A673 (cell line): ENCODE data around the gene MUC20.

Experiments
- EZH2 ChIP-seq: fragments of 200-600 bp; sonication (generic); IDR thresholded peaks from 2 replicates; pipeline ENCODE4 v1.6.1; 2017; ENCODE audit warnings: borderline replicate concordance, low read depth, mild to moderate bottlenecking, mixed read lengths, antibody characterized with exemption, low read length; ENCODE audit not compliant: poor library complexity, severe bottlenecking
- TF ChIP-seq, protein P1 (sequence below): fragments of 300-800, 200-600 bp; sonication (generic); conservative IDR thresholded peaks from 2 replicates; pipeline ENCODE4 v1.5.1; 2017; ENCODE audit warnings: low read depth, mild to moderate bottlenecking, antibody characterized with exemption, low read length, moderate library complexity, mixed read lengths

DNA sequence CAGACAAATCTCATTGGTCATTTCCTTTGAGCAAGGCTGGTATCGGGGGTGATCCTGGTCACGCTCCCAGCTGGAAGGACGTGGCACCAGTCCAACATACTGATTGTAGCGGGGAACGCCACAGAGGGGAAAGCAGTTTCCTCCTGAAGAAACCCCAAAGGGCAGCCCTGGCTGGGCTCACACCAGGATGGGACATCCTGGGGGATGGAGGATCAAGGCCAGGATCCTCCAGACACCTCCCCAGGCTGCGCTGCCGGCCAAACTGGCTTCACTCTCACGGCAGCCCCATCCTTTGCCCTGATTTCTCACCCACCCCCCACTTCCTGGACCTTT, 36.6 kb downstream of the MUC20 start:
- no peak for TF ChIP-seq EZH2
- TF ChIP-seq, protein P1, sequence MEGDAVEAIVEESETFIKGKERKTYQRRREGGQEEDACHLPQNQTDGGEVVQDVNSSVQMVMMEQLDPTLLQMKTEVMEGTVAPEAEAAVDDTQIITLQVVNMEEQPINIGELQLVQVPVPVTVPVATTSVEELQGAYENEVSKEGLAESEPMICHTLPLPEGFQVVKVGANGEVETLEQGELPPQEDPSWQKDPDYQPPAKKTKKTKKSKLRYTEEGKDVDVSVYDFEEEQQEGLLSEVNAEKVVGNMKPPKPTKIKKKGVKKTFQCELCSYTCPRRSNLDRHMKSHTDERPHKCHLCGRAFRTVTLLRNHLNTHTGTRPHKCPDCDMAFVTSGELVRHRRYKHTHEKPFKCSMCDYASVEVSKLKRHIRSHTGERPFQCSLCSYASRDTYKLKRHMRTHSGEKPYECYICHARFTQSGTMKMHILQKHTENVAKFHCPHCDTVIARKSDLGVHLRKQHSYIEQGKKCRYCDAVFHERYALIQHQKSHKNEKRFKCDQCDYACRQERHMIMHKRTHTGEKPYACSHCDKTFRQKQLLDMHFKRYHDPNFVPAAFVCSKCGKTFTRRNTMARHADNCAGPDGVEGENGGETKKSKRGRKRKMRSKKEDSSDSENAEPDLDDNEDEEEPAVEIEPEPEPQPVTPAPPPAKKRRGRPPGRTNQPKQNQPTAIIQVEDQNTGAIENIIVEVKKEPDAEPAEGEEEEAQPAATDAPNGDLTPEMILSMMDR = no peak
